BE2C (cell line): ENCODE measurements around the gene MAP7D3.

Experiments used
- DNase-seq: peaks from one replicate; pipeline ENCODE4 v3.0.0-alpha.2; 2020
- H3K27me3 ChIP-seq: fragments of 250-450 bp; sonication (Bioruptor Pico); 2 replicates; pipeline ENCODE4 v1.5.1; 2020; ENCODE audit warnings: mild to moderate bottlenecking
- H3K36me3 ChIP-seq: fragments of 250-450 bp; sonication (Bioruptor Pico); 2 replicates; pipeline ENCODE4 v1.5.1; 2020; ENCODE audit warnings: mild to moderate bottlenecking
- H3K4me1 ChIP-seq: fragments of 250-450 bp; sonication (Bioruptor Pico); 2 replicates; pipeline ENCODE4 v1.5.1; 2020
- H3K4me3 ChIP-seq: 2 replicates; pipeline ENCODE4 v1.5.1; 2011; ENCODE audit warnings: low read depth, low read length
- H3K9me3 ChIP-seq: fragments of 250-450 bp; sonication (Bioruptor Pico); 2 replicates; pipeline ENCODE4 v1.5.1; 2020
- TF ChIP-seq, protein P1 (sequence below): IDR thresholded peaks from 2 replicates; pipeline ENCODE4 v1.5.1; 2012; ENCODE audit warnings: mild to moderate bottlenecking, low read depth, low read length

MAP7D3 gene

DNA sequence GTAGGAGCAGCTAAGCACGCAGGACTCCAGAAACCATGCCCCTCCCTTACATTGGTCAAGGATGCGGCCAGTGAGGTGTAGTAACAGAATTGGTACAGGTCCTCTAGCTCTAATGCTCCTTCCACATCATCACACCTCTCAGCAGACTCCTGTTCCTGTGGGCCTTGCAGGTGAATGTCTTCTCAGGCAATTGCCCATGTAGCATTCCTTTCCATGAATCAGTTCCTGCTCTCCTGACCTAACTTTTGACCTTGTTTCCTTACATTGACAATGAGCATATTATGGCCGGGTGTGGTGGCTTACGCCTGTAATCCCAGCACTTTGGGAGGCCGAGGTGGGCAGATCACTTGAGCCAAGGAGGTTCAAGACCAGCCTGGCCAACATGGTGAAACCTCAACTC, 31.3 kb downstream of the MAP7D3 start:
- H3K9me3 ChIP-seq = no peaks in the 10 kb centered on the region
- H3K4me1 ChIP-seq = no peaks in the 10 kb centered on the region
- no peak for DNase-seq
- no peaks in the 10 kb centered on the region for H3K27me3 ChIP-seq
- TF ChIP-seq, protein P1, sequence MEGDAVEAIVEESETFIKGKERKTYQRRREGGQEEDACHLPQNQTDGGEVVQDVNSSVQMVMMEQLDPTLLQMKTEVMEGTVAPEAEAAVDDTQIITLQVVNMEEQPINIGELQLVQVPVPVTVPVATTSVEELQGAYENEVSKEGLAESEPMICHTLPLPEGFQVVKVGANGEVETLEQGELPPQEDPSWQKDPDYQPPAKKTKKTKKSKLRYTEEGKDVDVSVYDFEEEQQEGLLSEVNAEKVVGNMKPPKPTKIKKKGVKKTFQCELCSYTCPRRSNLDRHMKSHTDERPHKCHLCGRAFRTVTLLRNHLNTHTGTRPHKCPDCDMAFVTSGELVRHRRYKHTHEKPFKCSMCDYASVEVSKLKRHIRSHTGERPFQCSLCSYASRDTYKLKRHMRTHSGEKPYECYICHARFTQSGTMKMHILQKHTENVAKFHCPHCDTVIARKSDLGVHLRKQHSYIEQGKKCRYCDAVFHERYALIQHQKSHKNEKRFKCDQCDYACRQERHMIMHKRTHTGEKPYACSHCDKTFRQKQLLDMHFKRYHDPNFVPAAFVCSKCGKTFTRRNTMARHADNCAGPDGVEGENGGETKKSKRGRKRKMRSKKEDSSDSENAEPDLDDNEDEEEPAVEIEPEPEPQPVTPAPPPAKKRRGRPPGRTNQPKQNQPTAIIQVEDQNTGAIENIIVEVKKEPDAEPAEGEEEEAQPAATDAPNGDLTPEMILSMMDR = no peak
- H3K4me3 ChIP-seq = no peak overlapping the region
- peaks cover 22% of the 10 kb centered on the region for H3K36me3 ChIP-seq

DNA sequence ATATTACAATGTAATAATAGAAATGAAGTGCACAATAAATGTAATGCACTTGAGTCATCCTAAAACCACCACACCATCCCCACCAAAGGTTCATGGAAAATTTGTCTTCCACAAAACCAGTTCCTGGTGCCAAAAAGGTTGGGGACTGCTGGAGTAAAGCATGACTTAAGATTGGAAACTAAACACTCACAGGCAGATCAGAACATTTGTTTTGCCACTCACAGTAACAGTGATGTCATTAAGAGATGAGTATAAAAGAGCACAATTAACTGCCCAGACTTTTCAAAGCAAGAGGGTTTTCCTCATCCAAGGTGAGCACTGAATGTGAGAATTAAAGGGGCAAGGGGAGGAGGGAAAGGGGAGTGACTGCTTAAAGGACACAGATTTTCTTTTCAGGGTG, 35.6 kb downstream of the MAP7D3 start:
- H3K4me3 ChIP-seq = no peak overlapping the region
- H3K9me3 ChIP-seq = no peaks in the 10 kb centered on the region
- no peaks in the 10 kb centered on the region for H3K27me3 ChIP-seq
- H3K4me1 ChIP-seq = no peaks in the 10 kb centered on the region
- TF ChIP-seq, protein P1 = no peak
- H3K36me3 ChIP-seq = peaks cover 6% of the 10 kb centered on the region
- no peak for DNase-seq

DNA sequence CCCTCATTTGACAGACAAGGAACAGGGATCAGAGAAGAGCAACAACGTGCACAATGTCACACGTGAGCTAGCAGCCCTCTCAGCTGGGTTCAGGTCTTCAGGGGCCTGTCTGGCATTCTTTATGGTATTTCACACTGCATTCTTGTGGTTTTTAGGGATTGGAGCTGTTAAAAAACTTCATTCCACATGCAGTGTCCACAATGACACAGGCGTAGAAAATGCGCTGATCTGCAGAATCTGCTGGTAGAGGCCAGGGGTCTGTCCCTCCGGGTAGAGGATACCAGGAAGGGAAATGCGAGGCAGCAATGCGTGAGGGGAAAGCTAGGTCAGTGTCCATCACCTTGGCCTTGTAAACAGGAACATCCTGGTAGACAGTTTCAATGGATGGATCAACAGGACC, 36.6 kb downstream of the MAP7D3 start:
- TF ChIP-seq, protein P1 = no peak
- DNase-seq = no peak
- H3K4me1 ChIP-seq = no peaks in the 10 kb centered on the region

DNA sequence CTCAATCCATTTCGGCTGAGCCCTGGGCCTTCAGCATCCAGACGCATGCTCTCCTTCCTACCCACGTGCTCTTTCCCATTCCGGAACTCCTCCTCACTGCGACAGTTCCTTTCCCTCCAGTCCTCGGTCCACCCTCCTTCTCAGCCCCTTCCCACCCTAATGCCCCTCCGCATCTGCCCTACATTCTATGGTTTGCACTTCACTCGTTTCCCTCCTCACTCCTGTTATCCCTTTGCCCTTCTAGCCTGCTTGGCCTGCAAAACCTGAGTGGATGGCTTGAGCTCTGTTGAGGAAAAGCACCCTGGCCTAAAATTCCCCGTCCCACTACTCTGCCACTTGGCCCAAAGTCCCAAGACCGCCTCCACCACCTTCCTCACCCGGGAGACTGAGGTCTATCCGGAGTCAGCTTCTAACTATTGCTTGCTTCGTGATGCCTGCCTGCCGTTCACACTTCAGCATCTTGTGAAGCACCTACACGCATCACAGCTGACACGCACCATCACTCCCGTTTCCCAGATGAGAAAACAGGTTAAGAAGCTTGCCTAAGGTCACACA, 38.6 kb downstream of the MAP7D3 start:
- H3K4me1 ChIP-seq = no peaks in the 10 kb centered on the region
- H3K4me3 ChIP-seq = no peak overlapping the region
- TF ChIP-seq, protein P1 = no peak
- no peaks in the 10 kb centered on the region for H3K27me3 ChIP-seq
- peaks cover 7% of the 10 kb centered on the region for H3K36me3 ChIP-seq
- no peak for DNase-seq
- H3K9me3 ChIP-seq = no peaks in the 10 kb centered on the region

More for the DNA sequence above, 36.6 kb downstream of the MAP7D3 start:
- H3K4me3 ChIP-seq = no peak overlapping the region
- H3K9me3 ChIP-seq = no peaks in the 10 kb centered on the region
- peaks cover 2% of the 10 kb centered on the region for H3K36me3 ChIP-seq
- H3K27me3 ChIP-seq = no peaks in the 10 kb centered on the region

DNA sequence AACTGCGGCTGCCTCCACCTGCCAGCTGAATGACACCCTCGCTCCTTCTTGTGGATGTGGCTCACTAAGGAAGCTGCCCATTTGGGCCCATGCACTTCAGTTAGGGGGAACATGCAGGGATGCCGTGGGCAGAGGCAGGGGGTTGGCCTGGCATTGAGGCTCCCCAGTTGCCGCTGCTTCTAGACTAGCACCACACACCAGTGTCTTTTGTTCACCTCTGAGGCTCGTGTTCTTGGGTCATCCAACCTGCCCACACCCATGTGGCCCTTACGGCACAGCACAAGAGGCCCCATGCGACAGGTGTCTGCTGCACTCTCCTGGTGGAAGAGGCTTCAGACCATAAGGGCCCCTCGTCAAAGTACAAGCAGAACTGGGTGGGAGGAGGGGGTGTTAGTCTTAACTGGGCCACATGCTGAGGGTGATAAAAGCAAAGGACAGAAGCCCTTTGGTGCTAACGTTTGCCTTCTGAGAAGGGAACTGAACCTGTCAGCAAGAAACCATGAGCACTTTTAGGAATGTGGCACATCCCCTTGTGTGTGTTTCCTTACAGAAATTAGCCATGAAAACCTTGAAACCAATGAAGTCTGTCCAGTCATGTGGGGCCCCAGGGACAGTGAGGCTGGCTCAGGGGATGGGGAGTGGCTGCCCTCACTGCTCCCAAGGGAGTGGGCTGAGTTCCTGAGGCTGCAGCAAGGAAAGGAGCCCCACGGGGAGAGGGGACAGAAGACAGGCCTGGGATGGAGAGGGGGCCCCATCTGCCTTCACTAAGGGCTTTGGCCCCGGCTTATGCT, 39.2 kb downstream of the MAP7D3 start:
- TF ChIP-seq, protein P1 = no peak
- no peaks in the 10 kb centered on the region for H3K27me3 ChIP-seq
- H3K4me3 ChIP-seq = no peak overlapping the region

DNA sequence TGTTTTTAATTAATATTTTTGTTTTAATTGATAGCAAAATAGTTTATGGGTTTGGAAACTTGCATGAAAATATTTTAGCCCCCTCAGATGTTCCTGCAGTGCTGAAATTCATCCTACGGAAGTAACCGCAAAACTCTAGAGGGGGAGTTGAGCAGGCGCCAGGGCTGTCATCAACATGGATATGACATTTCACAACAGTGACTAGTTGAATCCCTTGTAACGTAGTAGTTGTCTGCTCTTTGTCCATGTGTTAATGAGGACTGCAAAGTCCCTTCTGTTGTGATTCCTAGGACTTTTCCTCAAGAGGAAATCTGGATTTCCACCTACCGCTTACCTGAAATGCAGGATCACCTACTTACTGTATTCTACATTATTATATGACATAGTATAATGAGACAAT, 40.4 kb downstream of the MAP7D3 start:
- Histone ChIP-seq H3K27me3 (no peaks in the 10 kb centered on the region), H3K4me1 (no peaks in the 10 kb centered on the region), H3K36me3 (peaks cover 7% of the 10 kb centered on the region), H3K4me3 (no peak overlapping the region), H3K9me3 (no peaks in the 10 kb centered on the region)
- TF ChIP-seq, protein P1 = no peak
- no peak for DNase-seq

More for the DNA sequence above, 39.2 kb downstream of the MAP7D3 start:
- Histone ChIP-seq H3K9me3 (no peaks in the 10 kb centered on the region), H3K4me1 (no peaks in the 10 kb centered on the region), H3K36me3 (peaks cover 7% of the 10 kb centered on the region)
- no peak for DNase-seq
